Choroid plexus epithelial cell (primary cell): ENCODE measurements around the gene GALNT13.

ENCODE experiments used
- DNase-seq: peaks from one replicate; pipeline ENCODE4 v3.0.0-alpha.2; 2010; ENCODE audit warnings: low read depth
- H3K4me3 ChIP-seq: 2 replicates; pipeline ENCODE4 v1.5.1; 2011; ENCODE audit warnings: low read depth, mild to moderate bottlenecking, control low read depth, low read length, moderate library complexity
- CTCF ChIP-seq: conservative IDR thresholded peaks from 2 replicates; pipeline ENCODE4 v1.5.1; 2011; ENCODE audit warnings: low read depth, mild to moderate bottlenecking, control low read depth, inconsistent platforms, low read length, moderate library complexity

The GALNT13 gene

GRCh38 chr2:153886833-153887232 lies 15.1 kb downstream of the GALNT13 start:
- H3K4me3 ChIP-seq, result no peak overlapping the region
- no peak for DNase-seq

GRCh38 chr2:153890576-153890975 lies 18.9 kb downstream of the GALNT13 start:
- DNase-seq, result no peak
- no peak for TF ChIP-seq CTCF
- no peak overlapping the region for H3K4me3 ChIP-seq

More at GRCh38 chr2:153886833-153887232, 15.1 kb downstream of the GALNT13 start:
- TF ChIP-seq CTCF, result no peak

GRCh38 chr2:153891051-153891450 lies 19.3 kb downstream of the GALNT13 start:
- DNase-seq, result no peak
- no peak for TF ChIP-seq CTCF
- no peak overlapping the region for H3K4me3 ChIP-seq

GRCh38 chr2:153912798-153913396 lies 41.2 kb downstream of the GALNT13 start:
- TF ChIP-seq CTCF, result no peak
- no peak for DNase-seq
- H3K4me3 ChIP-seq, result no peak overlapping the region

- H3K4me3 ChIP-seq, result no peak overlapping the region
- DNase-seq, result no peak
- no peak for TF ChIP-seq CTCF
Observed at GRCh38 chr2:153917570-153917969, 45.8 kb downstream of the GALNT13 start.

- DNase-seq, result no peak
- no peak for TF ChIP-seq CTCF
Observed at GRCh38 chr2:153935511-153935910, 63.8 kb downstream of the GALNT13 start.

GRCh38 chr2:153939124-153939796 lies 67.5 kb downstream of the GALNT13 start:
- no peak for DNase-seq
- TF ChIP-seq CTCF, result no peak
- no peak overlapping the region for H3K4me3 ChIP-seq

More at GRCh38 chr2:153935511-153935910, 63.8 kb downstream of the GALNT13 start:
- H3K4me3 ChIP-seq, result no peak overlapping the region
